H4 (cell line): ENCODE results near the gene PRH2. TPM values are rescaled to one million over a fixed set of nuclear protein-coding genes. Genes with fewer than 3 reads are reported as not detected.
A peak's percentile ranks its signal among the peaks of the same experiment; 100 is the strongest.

Source experiments
- DNase-seq: peaks from one replicate; pipeline ENCODE4 v3.0.0-alpha.2; 2015; ENCODE audit warnings: low spot score
- total RNA-seq: library from RNA; depleted of rRNA; stranded (reverse); fragments of >200 nt; shearing (Covaris generic); gene quantifications from 2 replicates; pipeline ENCODE4 v1.2.3, GENCODE V29; 2014; rRNA removed

Gene PRH2
- not detected in 2 replicates for total RNA-seq

DNA sequence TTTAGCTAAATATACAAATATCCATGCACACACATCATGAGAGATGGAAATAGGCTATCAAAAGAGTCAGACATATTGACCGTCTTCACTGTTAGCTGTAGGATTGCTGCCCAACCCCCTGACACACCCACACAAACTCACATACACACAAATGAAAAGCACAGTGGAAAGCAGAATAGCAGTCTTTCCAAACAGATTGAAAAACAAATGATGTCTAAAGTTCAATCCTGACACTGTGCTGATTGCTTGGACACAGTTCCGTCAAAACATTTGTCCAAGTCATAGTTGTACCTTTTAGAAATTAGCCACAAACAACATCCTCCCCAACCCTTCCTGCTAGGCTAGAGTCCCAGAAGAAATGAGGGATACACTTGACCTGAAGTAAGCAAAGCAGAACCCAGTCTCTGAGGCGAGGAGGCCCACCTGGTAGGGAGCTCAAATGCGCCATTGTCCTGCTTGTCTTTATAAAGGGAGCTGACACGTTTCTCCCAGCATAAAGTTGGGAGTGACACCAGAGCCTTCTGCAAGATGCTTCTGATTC is at the start of gene PRH2:
Gene PRH2, plus strand, starts transcription at position 491 of the 541 bp plus-strand sequence. Its CDS starts 38 bp downstream, at position 529.
- no peak for DNase-seq

GRCh38 chr12:10884086-10884725 is 44.8 kb upstream of the PRH2 start, which contains the start of gene PRH1:
Gene PRH1, minus strand, starts transcription at chr12:10884255. Its CDS starts 38 bp downstream, at chr12:10884217.
- no peak for DNase-seq

GRCh38 chr12:10889226-10889625 is 39.8 kb upstream of the PRH2 start:
- no peak for DNase-seq

- DNase-seq, result no peak
Measured at GRCh38 chr12:10891937-10892336, 37.1 kb upstream of the PRH2 start.

DNA sequence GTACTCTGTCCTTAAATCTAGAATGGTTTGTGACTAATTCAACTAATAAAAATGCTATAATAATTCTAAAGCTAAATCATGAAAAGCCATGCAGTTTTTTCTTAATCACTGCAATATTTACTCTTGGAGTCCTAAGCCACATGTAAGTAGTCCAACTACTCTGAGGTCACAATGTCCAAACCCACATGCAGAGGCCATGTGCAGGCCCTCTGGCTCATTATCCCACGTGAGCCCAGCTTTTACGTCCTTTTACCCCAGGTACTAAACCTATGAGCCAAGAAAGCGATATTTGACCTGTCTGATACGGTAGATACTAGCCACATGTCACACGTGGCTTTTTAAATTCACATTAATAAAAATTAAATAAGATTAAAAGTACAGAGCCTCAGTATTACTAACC is 32.2 kb upstream of the PRH2 start:
- DNase-seq, result no peak

DNA sequence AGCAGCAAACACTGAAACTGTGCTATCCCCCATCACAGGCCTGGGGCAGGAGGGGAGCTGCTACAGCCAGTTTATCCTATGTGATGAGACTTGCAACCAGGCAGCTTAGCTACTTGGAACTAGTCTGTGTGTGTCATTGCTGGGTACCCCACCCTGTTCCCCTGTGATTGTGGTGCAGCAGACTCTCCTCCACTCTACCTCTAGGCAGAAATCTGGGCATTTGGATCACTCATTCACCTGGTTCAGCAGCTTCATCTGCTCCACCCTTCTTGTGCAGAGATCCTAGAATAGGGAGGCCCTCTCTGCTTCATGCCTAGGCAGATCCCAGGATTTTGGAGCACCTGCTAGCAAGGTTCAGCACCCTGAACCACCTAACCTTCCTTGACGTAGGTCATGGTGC is 28.5 kb upstream of the PRH2 start:
- no peak for DNase-seq

DNA sequence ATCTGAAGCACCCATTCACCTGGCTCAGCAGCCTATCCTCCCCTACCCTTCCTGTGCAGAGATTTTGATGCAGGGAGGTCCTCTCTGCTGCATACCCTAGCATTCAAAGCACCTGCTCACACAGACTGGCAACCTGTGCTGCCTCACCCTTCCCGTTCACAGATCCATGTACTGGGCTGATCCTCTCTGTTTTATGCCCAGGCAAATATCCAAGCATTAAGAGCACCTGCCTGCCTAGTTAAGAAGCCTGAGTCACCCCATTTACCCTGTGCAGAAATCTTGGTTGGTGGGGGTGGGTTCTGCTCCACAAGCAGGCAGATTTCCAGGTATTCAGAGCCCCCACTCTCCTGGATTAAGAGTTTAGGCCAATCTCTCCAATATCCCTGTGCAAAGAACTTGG is 28.1 kb upstream of the PRH2 start:
- no peak for DNase-seq

DNA sequence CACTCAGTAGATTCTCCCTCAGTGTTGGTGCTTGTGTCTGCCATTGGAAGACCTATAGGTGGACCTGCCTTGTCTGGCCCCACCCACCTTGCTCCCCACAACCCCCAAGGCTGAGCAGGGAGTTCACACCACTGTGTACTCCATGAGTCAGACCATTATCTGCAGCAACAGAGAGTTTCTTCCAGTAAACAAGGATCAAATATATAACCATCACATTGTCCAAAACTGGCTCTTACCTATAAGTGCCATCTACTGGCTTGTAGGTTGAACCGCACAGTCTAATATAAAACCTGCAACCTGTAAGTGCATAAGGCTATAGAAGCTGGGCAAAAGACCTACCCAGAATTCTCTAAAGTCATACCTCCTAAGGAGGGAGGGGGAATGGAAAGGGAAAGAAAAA is 27.6 kb upstream of the PRH2 start:
- DNase-seq, result peak; percentile 29

DNA sequence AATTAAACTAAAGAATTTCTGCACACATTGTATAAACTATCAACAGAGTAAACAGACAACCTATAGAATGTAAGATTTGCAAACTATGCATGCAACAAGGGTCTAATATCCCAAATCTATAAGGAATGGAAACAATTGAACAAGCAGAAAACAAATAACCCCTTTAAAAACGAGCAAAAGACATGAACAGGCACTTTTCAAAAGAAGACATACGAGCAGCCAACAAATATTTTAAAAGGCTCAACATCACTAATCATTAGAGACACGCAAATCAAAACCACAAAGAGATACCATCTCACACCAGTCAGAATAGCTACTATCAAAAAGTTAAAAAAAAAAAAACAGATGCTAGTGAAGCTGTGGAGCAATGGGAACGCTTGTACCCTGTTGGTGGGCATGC is 24.4 kb upstream of the PRH2 start:
- DNase-seq, result no peak

DNA sequence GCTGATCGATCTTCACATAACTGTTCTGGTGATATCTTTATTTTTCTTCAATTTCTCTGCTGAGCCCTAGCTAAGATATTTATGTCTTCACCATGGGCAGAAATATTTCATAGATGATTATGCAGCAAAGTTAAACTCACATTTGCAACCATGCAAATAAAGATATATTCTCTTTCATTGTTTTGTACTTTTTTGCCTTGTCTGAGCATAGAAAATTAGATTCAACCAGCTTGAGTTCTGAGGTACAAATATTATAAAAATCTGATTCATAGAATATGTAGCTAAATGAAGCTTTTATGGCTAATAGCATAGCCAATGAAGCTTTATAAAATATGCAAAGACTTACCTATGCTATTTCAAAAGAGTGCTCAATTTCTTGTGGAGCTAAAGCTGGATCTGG is 19.6 kb upstream of the PRH2 start, which contains the start of gene TAS2R13:
Gene TAS2R13, minus strand, starts transcription at position 101 of the 400 bp plus-strand sequence. CDS start 264 bp downstream, outside the sequence.
- DNase-seq, result no peak

DNA sequence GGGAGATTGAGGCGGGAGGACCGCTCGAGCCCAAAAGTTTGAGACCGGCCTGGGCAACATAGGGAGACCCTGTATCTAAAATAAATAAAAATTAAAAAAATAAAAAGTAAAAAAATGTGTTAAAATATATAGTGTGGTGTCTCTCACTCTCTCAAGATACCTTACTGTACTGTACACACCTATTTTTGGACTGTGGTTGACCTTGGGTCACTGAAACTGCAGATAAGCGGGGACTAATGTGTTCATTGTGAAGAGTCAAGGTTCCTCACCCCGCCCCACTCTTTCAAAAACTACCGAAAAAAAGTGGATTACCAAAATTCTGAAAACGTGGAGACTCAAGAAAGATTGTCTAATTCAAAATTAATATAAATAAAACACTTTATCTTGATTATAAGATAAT is 18.7 kb upstream of the PRH2 start:
- no peak for DNase-seq

DNA sequence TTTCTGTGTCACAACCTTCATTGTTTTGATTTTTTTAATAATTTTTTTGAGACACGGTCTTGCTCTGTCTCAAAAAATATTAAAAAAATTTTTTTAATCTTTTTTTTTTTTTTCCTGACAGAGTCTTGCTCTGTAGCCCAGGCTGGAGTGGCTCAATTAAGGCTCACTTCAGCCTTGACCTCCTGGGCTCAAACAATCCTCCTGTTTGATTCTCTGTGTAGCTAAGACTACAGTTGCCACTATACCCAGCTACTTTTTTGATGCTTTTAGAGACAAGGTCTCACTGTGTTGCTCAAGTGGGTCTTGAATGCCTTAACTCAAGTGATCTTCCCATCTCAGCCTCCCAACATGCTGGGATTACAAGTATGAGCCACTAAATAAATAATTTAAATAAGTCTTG is 9.2 kb upstream of the PRH2 start:
- DNase-seq, result no peak

DNA sequence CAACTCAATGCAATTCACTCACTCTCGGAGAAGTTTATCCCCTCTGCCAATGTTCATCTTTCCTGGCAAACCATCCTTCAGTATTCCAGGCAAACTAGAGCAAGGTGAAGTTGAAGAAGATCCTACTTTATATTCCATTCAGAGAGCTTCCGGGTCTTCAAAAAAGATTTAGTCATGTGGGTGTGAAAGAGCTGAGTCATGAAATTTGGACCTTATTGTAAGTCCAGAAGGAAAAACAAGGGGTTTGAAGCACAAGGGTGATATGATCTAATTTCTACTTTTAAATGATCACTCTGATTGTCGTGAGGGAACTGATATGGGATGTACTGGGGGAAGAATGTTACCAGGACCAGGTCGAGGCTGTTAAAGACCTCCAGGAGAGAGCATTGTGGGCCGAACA is 2.8 kb upstream of the PRH2 start:
- no peak for DNase-seq

DNA sequence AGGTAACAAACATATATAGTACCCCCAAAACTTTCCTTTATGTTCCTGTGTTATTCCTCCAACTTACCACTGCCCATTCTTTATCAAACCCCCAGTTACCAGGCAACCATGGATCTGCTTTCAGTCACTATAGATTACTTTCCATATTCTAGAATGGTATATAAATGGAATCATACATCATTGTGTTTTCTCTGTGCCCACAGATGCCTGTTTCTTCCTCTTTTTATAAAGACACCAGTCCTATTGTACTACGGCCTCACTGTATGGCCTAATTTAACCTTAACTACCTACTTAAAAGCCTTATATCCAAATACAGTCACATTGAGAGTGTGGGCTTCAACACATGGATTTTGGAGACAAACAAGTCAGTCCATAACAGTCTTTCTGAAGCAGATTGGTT is 7.5 kb downstream of the PRH2 start:
- DNase-seq, result no peak

GRCh38 chr12:10939163-10939562 is 10.1 kb downstream of the PRH2 start, which contains the start of gene TAS2R14:
Gene TAS2R14, minus strand, starts transcription at chr12:10939263. Its CDS starts 56 bp downstream, at chr12:10939207.
- no peak for DNase-seq

DNA sequence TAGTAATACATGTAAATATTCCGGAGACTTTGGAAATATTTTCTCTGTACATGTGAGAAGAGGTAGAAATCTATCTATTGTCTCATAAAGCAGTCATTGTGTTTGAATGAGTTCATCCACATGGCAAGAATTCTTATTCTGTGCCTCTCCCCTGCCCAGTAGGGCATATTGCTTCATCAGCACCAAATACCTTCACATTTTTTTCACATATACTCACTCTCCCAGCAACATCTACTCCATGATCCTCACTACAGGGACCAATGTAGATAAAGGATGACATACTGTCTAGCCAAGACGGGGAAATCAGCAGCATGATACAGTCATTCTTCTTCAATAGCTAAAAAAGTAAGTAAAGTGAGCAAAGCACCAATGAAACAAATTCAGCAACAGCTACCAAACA is 11.4 kb downstream of the PRH2 start:
- DNase-seq, result peak; percentile 11

GRCh38 chr12:10941369-10941768 is 12.3 kb downstream of the PRH2 start:
- no peak for DNase-seq

- peak; percentile 63 for DNase-seq
Measured at GRCh38 chr12:10941916-10942607, 13.0 kb downstream of the PRH2 start.

GRCh38 chr12:10943167-10943566 is 14.1 kb downstream of the PRH2 start:
- no peak for DNase-seq

DNA sequence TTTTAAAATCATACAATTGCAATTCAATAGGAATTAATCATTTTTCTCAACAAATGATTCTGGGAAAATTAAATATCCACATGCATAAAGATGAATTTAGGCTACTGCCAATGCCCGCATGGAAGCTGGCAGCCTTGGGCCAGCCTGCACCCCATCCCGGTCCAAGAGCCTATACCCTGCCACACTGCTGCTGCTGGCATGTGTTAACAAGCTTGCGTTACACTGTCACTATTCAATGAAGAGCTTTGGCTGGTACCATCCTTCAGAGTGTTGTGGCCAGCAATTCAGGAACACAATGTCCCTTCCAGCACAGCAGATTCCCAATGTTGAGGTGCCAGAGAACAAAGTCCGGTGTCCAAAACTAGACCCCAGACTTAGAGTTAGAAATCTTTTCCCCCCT is 23.6 kb downstream of the PRH2 start:
- DNase-seq, result no peak

- no peak for DNase-seq
Measured at GRCh38 chr12:10956085-10956484, 27.0 kb downstream of the PRH2 start.

DNA sequence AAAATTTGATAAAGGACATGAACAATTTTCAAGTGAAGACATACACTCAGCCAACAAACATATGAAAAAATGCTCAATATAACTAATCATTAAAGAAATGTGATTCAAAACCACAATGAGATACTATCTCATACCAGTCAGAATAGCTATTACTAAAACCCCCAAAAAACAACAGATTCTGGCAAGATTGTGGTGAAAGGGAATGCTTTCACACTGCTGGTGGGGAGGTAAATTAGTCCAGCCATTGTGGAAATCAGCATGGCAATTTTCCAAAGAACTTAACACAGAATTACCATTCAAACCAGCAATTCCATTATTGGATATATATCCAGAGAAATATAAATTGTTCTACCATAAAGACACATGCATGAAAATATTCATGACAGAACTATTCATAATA is 28.7 kb downstream of the PRH2 start:
- no peak for DNase-seq

- DNase-seq, result no peak
Measured at GRCh38 chr12:10959804-10960203, 30.8 kb downstream of the PRH2 start.
